Psoas muscle (tissue), 8 donors: Measurements from ENCODE around the gene IQCH. TPM values are rescaled to one million over a fixed set of nuclear protein-coding genes. Genes with fewer than 3 reads are reported as not detected.

Source experiments
- ATAC-seq, 4 donors: fragments of 200-7000 bp; cut with Tn5 transposase; one replicate each; pipeline ENCODE4 v1.9.1; 2020; ENCODE audit warnings: moderate library complexity in 3 of 4, mild to moderate bottlenecking in 2 of 4
- DNase-seq, 2 donors: peaks; one replicate each; pipeline ENCODE4 v3.0.0-alpha.2; 2020
- H3K27ac ChIP-seq: fragments of 200-600 bp; one replicate; pipeline ENCODE4 v1.8.0; 2022
- H3K27me3 ChIP-seq, 3 donors: fragments of 200-600 bp in 1 of 3; one replicate each; pipeline versions ENCODE4 v1.6.1 to v1.8.0; 2013 to 2022; ENCODE audit warnings: low read length in 2 of 3, mild to moderate bottlenecking in 2 of 3, moderate library complexity in 1 of 3; ENCODE audit not compliant: insufficient read depth in 3 of 3
- H3K36me3 ChIP-seq, 2 donors: fragments of 200-600 bp in 1 of 2; one replicate each; pipeline versions ENCODE4 v1.6.1 to v1.8.0; 2013 to 2022; ENCODE audit warnings: low read depth in 1 of 2, mild to moderate bottlenecking in 1 of 2, moderate library complexity in 1 of 2; ENCODE audit not compliant: insufficient read depth in 1 of 2
- H3K4me1 ChIP-seq: fragments of 200-600 bp; one replicate; pipeline ENCODE4 v1.8.0; 2022
- H3K4me3 ChIP-seq: fragments of 200-600 bp; one replicate; pipeline ENCODE4 v1.8.0; 2022; ENCODE audit warnings: mild to moderate bottlenecking
- H3K9me3 ChIP-seq: fragments of 200-600 bp; one replicate; pipeline ENCODE4 v1.8.0; 2022
- WGBS, 3 donors: extraction: QIAGEN DNeasy Blood & Tissue Kit; methylation state at CpG; one replicate each; pipeline versions ENCODE4 v1.1.6 to v1.1.7; 2013; 5-methylcytosine and 5-hydroxymethylcytosine counted together
- intact Hi-C, 2 donors: fragments of 100-400 bp; cut with DNase I; formaldehyde crosslinking; loops; one replicate each; pipeline versions ENCODE4 v1.11.0 to v1.14.2; 2022
- polyA plus RNA-seq, 3 donors: library from polyadenylated mRNA; stranded (reverse); fragments of 200-250 nt; gene quantifications; one replicate each; pipeline ENCODE4 v1.2.3, GENCODE V29; 2013
- total RNA-seq, 4 donors: library from RNA; stranded (reverse); fragmentation: NEBNext Ultra II Directional in 2 of 4; extraction: Animal tissue kit (Norgen Biotek cat#: 25700) in 2 of 4; gene quantifications; one replicate each; pipeline versions ENCODE4 v1.2.1 to v1.2.4, GENCODE V29; 2021 to 2023
- TF ChIP-seq, protein P1 (sequence below): fragments of 200-600 bp; IDR thresholded peaks from one replicate; pipeline ENCODE4 v1.8.0; 2022; ENCODE audit warnings: antibody characterized with exemption
- donor health status: healthy with polysubstance abuse.
- donor health status: DM: no; HTN: no; CAD: no; lungs with moderate emphysema.
- donor health status: Bipolar disorder and iron deficiency.
- donor health status: healthy.
- donor health status: DM: yes; HTN: yes; CAD: no.
- donor health status: DM: no; HTN: no; CAD: no.
- donor health status: DM: no; HTN: no; CAD: no.
- donor health status: DM: yes; HTN: yes; CAD: no.

IQCH gene
- total and polyA plus RNA-seq, 7 donors = 0.27 to 1.0 (median 0.60) TPM

DNA sequence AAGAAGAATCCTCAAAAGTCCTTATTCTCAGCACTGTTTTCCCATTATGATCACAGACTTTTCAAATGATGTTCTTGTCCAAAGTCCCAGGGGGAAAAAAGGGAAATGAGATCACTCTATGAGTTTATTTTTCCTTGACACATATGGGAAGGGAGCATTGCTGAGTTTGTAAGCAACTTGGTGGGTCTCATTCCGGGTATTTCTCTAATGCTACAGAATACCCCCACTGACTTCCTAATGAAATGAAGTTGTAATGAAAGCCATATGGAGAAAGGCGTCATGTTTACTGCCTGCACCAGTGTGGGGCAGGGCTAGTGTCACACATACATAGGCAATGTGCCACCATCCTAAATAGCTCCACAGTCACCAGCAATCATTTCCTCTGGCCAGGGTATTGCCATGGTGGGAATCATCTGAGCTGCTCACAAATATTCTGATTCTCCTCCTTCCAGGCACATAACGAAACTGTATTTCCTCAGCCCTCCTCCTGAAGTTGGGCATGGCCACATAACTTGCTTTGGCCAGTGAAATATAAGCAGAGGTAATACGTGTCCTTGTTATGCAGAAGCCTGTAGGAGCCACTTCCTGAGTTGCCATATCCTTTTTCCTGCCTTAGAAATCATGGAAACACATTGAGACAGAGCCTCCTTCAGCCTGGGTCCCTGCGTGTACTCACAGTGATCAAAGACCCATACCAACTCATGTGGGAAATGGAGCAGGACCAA lies 225.4 kb downstream of the IQCH start:
- Histone ChIP-seq H3K27me3 (no peaks in the 10 kb centered on the region), H3K4me1 (peaks cover 10% of the 10 kb centered on the region), H3K36me3 (no peaks in the 10 kb centered on the region), H3K4me3 (no peak overlapping the region), H3K9me3 (no peaks in the 10 kb centered on the region), H3K27ac (no peak overlapping the region)
- 63 to 67% (median 65%) methylated on average over 5 of the region's 5 CpGs for WGBS, 3 donors
- intact Hi-C loops = no loop called here
- no peak for ATAC-seq
- no peak for DNase-seq
- TF ChIP-seq, protein P1, sequence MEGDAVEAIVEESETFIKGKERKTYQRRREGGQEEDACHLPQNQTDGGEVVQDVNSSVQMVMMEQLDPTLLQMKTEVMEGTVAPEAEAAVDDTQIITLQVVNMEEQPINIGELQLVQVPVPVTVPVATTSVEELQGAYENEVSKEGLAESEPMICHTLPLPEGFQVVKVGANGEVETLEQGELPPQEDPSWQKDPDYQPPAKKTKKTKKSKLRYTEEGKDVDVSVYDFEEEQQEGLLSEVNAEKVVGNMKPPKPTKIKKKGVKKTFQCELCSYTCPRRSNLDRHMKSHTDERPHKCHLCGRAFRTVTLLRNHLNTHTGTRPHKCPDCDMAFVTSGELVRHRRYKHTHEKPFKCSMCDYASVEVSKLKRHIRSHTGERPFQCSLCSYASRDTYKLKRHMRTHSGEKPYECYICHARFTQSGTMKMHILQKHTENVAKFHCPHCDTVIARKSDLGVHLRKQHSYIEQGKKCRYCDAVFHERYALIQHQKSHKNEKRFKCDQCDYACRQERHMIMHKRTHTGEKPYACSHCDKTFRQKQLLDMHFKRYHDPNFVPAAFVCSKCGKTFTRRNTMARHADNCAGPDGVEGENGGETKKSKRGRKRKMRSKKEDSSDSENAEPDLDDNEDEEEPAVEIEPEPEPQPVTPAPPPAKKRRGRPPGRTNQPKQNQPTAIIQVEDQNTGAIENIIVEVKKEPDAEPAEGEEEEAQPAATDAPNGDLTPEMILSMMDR = no peak

DNA sequence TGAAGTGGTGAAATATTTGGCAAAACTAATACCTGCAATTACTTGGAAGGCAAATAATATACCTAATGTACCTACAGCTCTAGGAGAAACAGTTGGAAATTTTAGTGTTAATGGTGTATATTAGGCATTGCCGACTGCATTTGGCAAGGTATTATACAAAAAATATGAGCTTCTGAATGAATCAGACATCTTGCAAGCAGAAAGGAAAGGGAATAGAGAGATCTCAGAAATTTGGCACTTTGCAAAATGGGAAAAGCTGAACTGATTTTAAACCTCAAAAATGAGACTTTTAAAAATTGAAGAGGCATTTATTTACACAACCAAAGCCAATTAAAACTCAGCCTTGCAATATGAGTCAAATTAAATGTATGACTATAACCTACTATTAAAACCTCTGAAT lies 226.2 kb downstream of the IQCH start:
- ATAC-seq = no peak
- Histone ChIP-seq H3K36me3 (no peaks in the 10 kb centered on the region), H3K4me3 (no peak overlapping the region), H3K4me1 (peaks cover 10% of the 10 kb centered on the region), H3K27me3 (no peaks in the 10 kb centered on the region), H3K9me3 (no peaks in the 10 kb centered on the region), H3K27ac (no peak overlapping the region)
- TF ChIP-seq, protein P1 = no peak
- intact Hi-C loops = no loop called here
- DNase-seq = no peak
- WGBS, 3 donors = 48 to 72% (median 49%) methylated on average over 1 of the region's 1 CpG

DNA sequence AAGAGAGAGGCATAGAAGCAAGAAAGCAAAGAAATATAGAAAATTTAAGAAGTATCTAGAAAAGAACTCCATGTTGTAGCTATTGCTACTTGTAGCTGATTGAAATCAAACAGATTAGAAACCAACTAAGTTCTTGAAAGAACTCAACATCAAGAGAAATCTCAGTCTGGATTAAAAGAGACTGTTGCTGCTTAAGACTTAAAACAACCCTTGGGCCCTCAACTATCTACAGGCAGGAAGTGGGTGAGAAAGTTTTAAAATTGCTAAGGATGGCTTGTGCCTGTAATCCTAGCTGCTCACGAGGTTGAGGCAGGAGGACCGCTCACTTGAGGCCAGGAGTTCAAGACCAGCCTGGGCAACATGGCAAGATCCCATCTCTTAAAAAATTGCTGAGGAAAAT lies 227.1 kb downstream of the IQCH start:
- intact Hi-C loops = no loop called here
- 87 to 94% (median 91%) methylated on average over 2 of the region's 2 CpGs for WGBS, 3 donors

DNA sequence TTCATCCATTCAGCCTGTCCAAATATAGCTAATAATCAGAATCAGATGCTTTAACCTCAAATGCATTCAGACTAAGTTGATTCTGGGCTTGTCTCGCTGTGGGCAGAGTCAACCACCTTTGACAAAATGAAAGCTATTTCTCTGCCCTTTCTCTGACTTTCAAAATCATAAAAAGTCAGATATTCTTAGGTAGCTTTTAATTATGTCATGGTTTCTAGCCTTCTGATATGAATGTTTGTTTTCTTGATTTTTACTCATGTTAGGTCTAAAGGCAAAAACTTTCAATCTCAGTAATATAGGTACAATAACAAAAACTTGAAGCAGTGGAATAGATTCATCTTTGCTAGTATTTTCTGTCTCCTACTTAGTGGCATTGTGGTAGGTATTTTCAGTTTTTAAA lies 241.0 kb downstream of the IQCH start:
- WGBS, 3 donors = 95 to 100% (median 98%) methylated on average over 1 of the region's 1 CpG
- no peak overlapping the region for H3K4me3 ChIP-seq
- no peak overlapping the region for H3K27ac ChIP-seq
- H3K4me1 ChIP-seq = no peaks in the 10 kb centered on the region
- ATAC-seq (no peak), DNase-seq (no peak)
- no peaks in the 10 kb centered on the region for H3K27me3 ChIP-seq
- intact Hi-C loops = no loop called here
- H3K36me3 ChIP-seq = peaks cover 4% of the 10 kb centered on the region in 2 donors
- TF ChIP-seq, protein P1 = no peak
- H3K9me3 ChIP-seq = no peaks in the 10 kb centered on the region

More for the DNA sequence above, 227.1 kb downstream of the IQCH start:
- no peaks in the 10 kb centered on the region for H3K36me3 ChIP-seq
- no peak for ATAC-seq
- H3K27me3 ChIP-seq = no peaks in the 10 kb centered on the region
- H3K4me3 ChIP-seq = no peak overlapping the region
- H3K27ac ChIP-seq = no peak overlapping the region
- peaks cover 10% of the 10 kb centered on the region for H3K4me1 ChIP-seq
- TF ChIP-seq, protein P1 = no peak
- H3K9me3 ChIP-seq = no peaks in the 10 kb centered on the region
- no peak for DNase-seq
